GM12878 (cell line): ENCODE measurements around the gene NXPE1.

Experiments used
- CBFB ChIP-seq: IDR thresholded peaks from 2 replicates; pipeline ENCODE4 v1.6.1; 2016; ENCODE audit warnings: antibody characterized with exemption, low read depth
- EP300 ChIP-seq, 2 experiments: fragments of 150-350 bp in 1 of 2; IDR thresholded peaks; 2 replicates each; pipeline ENCODE4 v1.6.1; 2011 to 2012; ENCODE audit warnings: low read depth in 2 of 2, low read length in 2 of 2, borderline replicate concordance in 1 of 2, improper control_type of control experiment in 1 of 2, inconsistent platforms in 1 of 2; ENCODE audit not compliant: control insufficient read depth in 1 of 2
- JUND ChIP-seq: IDR thresholded peaks from 2 replicates; pipeline ENCODE4 v1.6.1; 2012; ENCODE audit warnings: low read depth, mild to moderate bottlenecking, low read length, improper control_type of control experiment, moderate library complexity
- RBBP5 ChIP-seq: fragments of 200-600 bp; sonication (generic); conservative IDR thresholded peaks from 2 replicates; pipeline ENCODE4 v1.6.1; 2016
- RELA ChIP-seq: fragments of 450-650 bp; IDR thresholded peaks from 2 replicates; pipeline ENCODE4 v1.8.0; 2014; ENCODE audit warnings: borderline replicate concordance; ENCODE audit not compliant: partially characterized antibody
- RFX5 ChIP-seq: IDR thresholded peaks from 2 replicates; pipeline ENCODE4 v1.6.1; 2011; ENCODE audit warnings: low read depth, low read length, improper control_type of control experiment
- TAF1 ChIP-seq: IDR thresholded peaks from 2 replicates; pipeline ENCODE4 v1.6.1; 2011; ENCODE audit warnings: mild to moderate bottlenecking, low read depth, low read length, borderline replicate concordance
- TCF3 ChIP-seq: IDR thresholded peaks from 2 replicates; pipeline ENCODE4 v1.6.1; 2012; ENCODE audit warnings: low read depth, mild to moderate bottlenecking, low read length, borderline replicate concordance; ENCODE audit not compliant: insufficient read depth
- ZNF274 ChIP-seq: IDR thresholded peaks from one replicate; pipeline ENCODE4 v1.8.0; 2011; ENCODE audit not compliant: insufficient read length, insufficient read depth
- TF ChIP-seq, protein P1 (sequence below), 3 experiments: IDR thresholded peaks in 2 of 3; conservative IDR thresholded peaks in 1 of 3; 2 replicates each; pipeline ENCODE4 v1.5.1; 2011; ENCODE audit warnings: low read depth in 3 of 3, low read length in 3 of 3, mild to moderate bottlenecking in 3 of 3, control low read depth in 2 of 3, moderate library complexity in 2 of 3, inconsistent platforms in 1 of 3, mixed read lengths in 1 of 3; ENCODE audit not compliant: control insufficient read depth in 2 of 3, insufficient read depth in 1 of 3; ENCODE audit errors: extremely low read depth in 1 of 3

DNA sequence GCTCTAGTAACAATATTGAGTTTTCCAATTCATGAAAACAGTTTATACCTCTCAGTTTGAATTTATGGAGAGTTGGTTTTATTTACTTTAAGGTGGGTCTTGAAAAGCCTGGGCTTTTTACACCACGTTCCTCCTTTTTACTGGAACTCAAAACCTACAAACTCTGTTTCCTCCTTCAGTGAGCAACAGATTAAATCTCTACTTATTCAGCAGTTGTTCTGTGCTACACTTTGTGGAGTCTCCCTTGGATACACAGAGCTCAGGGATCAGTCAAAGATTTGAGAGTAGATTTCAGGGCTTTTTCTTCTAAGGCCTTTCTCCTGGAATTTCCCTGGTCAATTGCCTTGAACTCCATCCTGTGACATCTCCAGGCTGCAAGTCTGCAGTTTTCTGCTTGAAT lies 3.5 kb downstream of the NXPE1 start:
- TF ChIP-seq TAF1 (no peak), EP300 (IDR thresholded peaks at IDR 0.05; ENCODE audit: borderline replicate concordance in 1 of 2, control insufficient read depth in 1 of 2, low read depth in 2 of 2, low read length in 2 of 2) (no peak), ZNF274 (no peak), RBBP5 (no peak), RFX5 (no peak), CBFB (no peak), JUND (no peak), RELA (no peak), TCF3 (no peak)
- TF ChIP-seq, protein P1, sequence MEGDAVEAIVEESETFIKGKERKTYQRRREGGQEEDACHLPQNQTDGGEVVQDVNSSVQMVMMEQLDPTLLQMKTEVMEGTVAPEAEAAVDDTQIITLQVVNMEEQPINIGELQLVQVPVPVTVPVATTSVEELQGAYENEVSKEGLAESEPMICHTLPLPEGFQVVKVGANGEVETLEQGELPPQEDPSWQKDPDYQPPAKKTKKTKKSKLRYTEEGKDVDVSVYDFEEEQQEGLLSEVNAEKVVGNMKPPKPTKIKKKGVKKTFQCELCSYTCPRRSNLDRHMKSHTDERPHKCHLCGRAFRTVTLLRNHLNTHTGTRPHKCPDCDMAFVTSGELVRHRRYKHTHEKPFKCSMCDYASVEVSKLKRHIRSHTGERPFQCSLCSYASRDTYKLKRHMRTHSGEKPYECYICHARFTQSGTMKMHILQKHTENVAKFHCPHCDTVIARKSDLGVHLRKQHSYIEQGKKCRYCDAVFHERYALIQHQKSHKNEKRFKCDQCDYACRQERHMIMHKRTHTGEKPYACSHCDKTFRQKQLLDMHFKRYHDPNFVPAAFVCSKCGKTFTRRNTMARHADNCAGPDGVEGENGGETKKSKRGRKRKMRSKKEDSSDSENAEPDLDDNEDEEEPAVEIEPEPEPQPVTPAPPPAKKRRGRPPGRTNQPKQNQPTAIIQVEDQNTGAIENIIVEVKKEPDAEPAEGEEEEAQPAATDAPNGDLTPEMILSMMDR (IDR thresholded peaks at IDR 0.05 in 2 of 3, conservative IDR thresholded peaks at IDR 0.05 in 1 of 3; ENCODE audit: control insufficient read depth in 2 of 3, extremely low read depth in 1 of 3, insufficient read depth in 1 of 3, low read depth in 3 of 3, low read length in 3 of 3): no peak
